ENCODE results near the gene SLC28A1. TPM values are rescaled to one million over a fixed set of nuclear protein-coding genes. Genes with fewer than 3 reads are reported as not detected.

SLC28A1 gene
- total and polyA plus RNA-seq, 2 experiments from 2014 or later: 2.5 to 3.0 TPM

GRCh38 chr15:84992157-84992944, 107.9 kb downstream of the SLC28A1 start:
- Histone ChIP-seq H2AFZ (no peak overlapping the region), H3K9me3 (ENCODE audit: low read depth) (no peaks in the 10 kb centered on the region), H3K4me3 (no peak overlapping the region), H3K4me1 (ENCODE audit: insufficient read depth) (peaks cover 9% of the 10 kb centered on the region), H3K79me2 (peaks cover 92% of the 10 kb centered on the region), H3K27ac (peak overlapping the region; percentile 74), H3K27me3 (no peaks in the 10 kb centered on the region), H3K9me2 (replicated peaks; ENCODE audit: insufficient read depth) (no peaks in the 10 kb centered on the region), H3K36me3 (replicated peaks; ENCODE audit: insufficient read depth, low read depth) (no peaks in the 10 kb centered on the region), H3K4me2 (peak overlapping the region; percentile 34), H4K20me1 (ENCODE audit: insufficient read depth, poor library complexity, severe bottlenecking) (peaks cover 22% of the 10 kb centered on the region)
- TF ChIP-seq EZH2 (IDR thresholded peaks at IDR 0.05; ENCODE audit: borderline replicate concordance): no peak
- TF ChIP-seq CTCF (IDR thresholded peaks at IDR 0.05; ENCODE audit: poor library complexity): no peak
- TF ChIP-seq EZH2phosphoT487 (IDR thresholded peaks at IDR 0.05; ENCODE audit: low read depth, severe bottlenecking, unreplicated experiment): no peak
- DNase-seq (ENCODE audit: low spot score): peak; percentile 68
- 60% methylated on average over 4 of the region's 4 CpGs for WGBS (ENCODE audit: low lambda C conversion rate, missing lambda C conversion rate)

Small RNAs within 50 kb of the gene (small RNA-seq; reads per million reads assigned to genes)
- gene RF00402 (not detected), gene RNU6-339P (not detected), gene RNU6-796P (not detected)

Other genes with a start within 250 kb of the SLC28A1 start
- 19.9 and 30.3 TPM in 2 replicates for gene WDR73, start 230.4 kb upstream of the SLC28A1 start, total RNA-seq
- gene WDR73, start 230.4 kb upstream of the SLC28A1 start, polyA plus RNA-seq: 28.3 and 31.4 TPM in 2 replicates
- 3.8 and 12.8 TPM in 2 replicates for gene NMB, start 226.5 kb upstream of the SLC28A1 start, total RNA-seq
- gene NMB, start 226.5 kb upstream of the SLC28A1 start, polyA plus RNA-seq: 15.4 and 15.5 TPM in 2 replicates
- gene SEC11A, start 168.5 kb upstream of the SLC28A1 start, total RNA-seq: 271 and 295 TPM in 2 replicates
- gene SEC11A, start 168.5 kb upstream of the SLC28A1 start, polyA plus RNA-seq: 198 and 218 TPM in 2 replicates
- gene ZNF592, start 136.1 kb upstream of the SLC28A1 start, total RNA-seq: 11.0 and 14.4 TPM in 2 replicates
- gene ZNF592, start 136.1 kb upstream of the SLC28A1 start, polyA plus RNA-seq: 14.4 and 17.6 TPM in 2 replicates
- 25.3 and 25.9 TPM in 2 replicates for gene ALPK3, start 67.3 kb upstream of the SLC28A1 start, total RNA-seq
- 6.0 and 7.1 TPM in 2 replicates for gene ALPK3, start 67.3 kb upstream of the SLC28A1 start, polyA plus RNA-seq
- 25.6 and 26.0 TPM in 2 replicates for gene PDE8A, start 97.2 kb downstream of the SLC28A1 start, total RNA-seq
- gene PDE8A, start 97.2 kb downstream of the SLC28A1 start, polyA plus RNA-seq: 15.3 and 24.0 TPM in 2 replicates

All from hepatocyte (in vitro differentiated cells).